KG1 (cell line): Measurements from ENCODE around the gene AGBL4.

ENCODE experiments used
- DNase-seq: peaks from one replicate; lab custom pipeline; 2025; lab: John Stamatoyannopoulos, UW

Gene AGBL4

DNA sequence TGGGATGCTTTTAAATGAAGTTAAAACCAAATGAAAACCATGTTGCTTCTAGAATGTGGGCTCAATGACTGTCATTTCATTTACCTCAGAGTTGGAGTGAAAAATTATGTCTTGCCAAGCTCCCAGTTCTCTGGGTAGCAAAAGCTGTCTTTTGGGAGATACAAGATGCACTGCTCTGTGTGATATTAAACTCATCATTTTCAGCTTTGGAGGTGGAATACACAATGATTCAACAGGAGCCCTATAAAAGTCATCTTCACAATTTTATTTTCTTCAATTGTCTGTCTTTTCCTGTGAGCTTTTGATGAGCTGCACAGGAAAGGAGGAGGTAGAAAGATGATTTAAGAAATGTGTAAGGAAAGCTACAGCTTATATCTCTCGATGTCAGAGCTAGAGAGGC is 1431.4 kb downstream of the AGBL4 start:
- DNase-seq = no peak

DNA sequence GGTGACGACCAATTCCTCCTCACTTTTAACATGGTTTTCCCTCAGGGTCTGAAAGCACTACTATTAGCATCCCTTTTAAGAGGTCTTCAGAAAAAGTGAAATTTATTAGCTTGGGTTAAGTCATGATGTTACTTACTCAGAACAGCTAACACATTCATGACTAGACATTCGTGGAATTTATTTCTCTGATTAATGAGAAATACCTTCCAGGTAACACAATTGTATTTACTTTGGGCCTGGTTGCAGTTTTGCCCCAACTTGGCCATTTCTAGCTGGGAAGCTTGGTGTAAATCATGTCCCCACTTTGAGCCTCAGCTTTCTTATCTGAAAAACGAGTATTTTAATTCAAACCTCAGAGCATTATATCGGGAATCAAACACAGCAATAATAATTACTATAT is 1432.6 kb downstream of the AGBL4 start:
- DNase-seq = no peak

DNA sequence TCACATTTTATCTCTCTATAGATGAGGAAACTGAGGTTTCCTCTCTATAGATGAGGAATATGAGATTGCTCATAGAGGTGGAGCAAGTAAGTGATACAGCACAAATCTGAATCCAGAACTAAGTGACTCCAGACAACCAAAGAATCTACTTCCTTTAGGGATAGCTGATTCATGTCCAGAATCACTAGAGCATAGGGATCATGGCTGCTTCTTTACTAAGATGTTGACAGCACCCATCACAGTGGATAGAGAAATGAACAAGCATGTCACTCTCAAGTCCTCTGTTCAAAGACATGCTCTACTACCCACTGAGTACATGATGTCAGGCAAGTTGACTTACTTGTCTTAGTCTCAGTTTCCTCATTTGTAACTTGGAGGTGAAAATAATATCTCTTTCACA is 1435.7 kb downstream of the AGBL4 start:
- no peak for DNase-seq

DNA sequence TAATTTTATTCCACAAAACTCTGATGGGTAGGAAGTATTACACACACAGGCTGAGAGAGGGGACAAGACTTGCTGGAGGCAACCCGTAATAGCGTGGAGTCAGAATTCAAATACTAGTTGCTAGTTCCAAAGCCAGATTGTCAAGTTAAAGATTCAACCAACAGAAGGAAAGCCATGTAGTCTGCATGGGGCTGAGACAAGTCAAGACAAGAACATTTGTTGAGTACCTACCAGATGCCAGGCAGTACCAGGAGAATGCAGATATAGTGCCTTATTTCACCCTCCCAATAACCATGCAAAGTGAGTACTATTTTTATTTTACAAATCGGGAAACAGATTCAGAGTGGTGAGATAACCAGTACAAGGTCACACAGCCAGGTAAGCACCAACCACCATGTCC is 1441.3 kb downstream of the AGBL4 start:
- DNase-seq = no peak

DNA sequence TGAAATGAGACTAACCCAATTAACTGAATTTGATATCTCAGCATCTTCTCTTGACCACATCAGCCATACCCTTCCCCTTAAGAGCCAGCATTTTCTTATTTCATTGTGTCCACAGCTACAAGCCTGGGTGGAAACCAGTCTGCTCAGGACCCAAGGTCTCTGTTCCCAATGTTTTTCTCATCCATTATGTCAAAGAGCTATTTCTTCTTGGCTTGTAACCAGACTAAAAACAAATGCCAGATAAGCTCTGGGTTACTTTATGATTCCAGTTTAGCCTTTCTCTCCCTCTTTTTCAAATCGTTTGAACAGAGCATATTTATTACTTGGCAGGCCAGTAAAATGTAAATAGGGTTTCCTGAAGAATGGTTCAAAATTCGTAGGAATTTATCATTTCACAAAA is 1442.5 kb downstream of the AGBL4 start:
- no peak for DNase-seq

DNA sequence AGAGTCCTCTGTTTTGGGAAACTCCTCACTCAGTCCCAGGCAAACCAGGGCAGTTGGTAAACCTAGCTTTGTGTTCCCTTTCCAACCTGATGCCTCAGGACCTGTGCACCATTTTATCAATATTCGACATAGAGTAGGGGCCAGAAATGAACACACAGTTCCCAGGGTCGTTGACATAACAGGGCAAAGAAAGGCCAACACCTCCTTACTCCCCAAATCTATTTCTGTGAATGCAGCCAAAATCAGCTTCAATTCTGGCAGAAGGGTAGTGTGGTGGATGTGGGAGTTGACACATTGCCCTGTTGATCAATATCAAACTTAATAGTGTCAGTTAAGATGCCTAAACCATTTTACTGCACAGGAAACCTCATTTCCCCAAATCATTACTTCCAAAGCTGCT is 1447.2 kb downstream of the AGBL4 start:
- DNase-seq = no peak

DNA sequence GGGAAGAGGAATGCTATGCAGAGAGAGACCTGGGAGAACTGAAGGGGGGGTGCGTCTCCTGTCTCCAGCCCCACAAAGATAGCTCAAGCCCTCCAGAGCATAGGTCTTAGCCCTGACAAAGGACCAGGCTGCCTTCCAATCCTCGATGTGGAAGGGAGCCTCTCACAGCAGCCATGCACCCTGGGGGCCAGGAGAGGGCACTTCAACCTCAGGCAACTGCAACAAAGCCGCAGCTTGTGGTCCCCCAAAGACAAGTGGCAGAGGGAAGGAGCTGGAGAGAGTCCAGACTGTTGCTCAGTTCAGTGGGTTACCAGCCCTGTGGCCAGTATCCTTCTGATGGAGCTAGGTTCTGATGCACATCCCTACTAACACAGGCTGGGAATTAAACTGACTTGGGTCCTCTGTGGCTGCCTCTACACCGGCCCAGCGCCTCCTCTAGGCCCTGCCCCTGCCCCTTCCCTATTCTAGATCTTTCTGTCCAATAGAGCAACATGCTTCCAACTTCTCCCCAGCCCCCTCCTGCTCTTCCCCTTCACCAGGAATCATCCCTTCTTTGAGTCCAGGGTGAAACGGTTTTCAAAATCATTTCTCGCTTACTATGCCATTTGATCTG is 1451.0 kb downstream of the AGBL4 start:
- DNase-seq = no peak

DNA sequence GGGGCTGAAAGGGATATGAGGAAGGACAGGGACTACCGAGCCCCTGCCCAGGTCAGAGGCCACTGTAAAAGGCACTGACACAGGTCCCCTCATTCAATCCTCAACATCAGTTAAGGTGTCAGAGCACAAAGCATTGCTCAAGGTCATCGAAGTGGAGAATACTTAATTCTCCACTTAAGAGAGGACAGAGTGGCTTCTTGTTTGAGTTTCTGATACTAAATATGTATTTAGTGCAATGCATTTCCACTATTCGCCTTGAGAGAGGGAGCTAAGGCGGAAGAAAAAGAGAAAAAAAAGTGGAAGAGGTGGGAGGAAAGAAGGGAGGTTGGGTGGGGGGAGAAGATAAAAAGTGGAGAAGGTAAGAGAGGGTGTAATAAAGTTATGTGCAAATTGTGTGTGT is 1451.6 kb downstream of the AGBL4 start:
- DNase-seq = no peak

DNA sequence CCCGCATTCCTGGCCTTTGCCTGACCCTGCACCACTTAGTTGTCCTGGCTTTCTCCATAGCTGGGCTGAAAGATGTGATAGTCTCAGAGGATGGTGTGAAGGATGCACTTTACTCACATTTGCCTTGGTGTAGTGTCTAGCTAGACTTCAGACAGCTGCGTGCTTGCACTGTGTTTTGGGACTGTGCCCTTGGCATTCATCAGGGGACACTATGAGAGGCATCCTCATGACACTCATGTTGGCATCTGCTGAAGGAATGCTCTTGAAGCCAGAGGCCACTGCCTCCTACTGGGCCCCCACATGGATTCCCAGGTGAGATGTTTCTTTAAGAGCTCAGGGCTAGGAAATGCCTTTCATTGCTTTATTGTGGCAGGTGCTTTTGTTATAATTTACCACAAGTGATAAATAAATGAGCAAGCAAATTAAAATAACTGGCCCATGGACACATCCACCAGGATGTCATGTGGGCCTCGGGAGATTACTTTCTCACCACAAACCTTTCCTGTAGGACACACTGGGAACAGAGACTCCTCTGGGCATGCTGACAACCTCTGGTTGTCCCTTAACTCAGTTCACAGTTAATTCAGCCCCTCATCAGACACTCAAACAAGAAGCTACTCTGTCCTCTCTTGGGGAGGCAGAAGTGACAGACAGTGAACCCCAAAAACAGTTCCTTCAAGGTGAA is 1452.3 kb downstream of the AGBL4 start:
- no peak for DNase-seq

DNA sequence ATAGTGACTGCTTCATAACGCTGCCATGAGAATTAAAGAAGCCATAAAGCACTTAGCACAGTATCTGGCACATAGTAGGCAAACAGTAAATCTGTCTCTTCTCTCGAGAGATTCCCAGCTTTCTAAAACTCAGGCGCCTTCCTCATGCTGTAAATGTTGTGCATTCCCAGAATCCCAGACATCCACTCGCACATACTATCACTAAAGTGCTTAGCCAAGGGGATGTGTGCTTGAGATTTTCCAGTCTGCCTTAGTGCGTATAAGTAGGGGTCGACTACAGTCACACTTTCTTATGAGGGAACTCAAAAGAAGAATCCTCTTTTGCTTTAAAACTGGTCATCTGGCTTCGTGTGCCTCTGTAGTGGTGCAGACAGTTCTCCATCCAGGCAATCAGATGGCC is 1453.2 kb downstream of the AGBL4 start:
- no peak for DNase-seq

DNA sequence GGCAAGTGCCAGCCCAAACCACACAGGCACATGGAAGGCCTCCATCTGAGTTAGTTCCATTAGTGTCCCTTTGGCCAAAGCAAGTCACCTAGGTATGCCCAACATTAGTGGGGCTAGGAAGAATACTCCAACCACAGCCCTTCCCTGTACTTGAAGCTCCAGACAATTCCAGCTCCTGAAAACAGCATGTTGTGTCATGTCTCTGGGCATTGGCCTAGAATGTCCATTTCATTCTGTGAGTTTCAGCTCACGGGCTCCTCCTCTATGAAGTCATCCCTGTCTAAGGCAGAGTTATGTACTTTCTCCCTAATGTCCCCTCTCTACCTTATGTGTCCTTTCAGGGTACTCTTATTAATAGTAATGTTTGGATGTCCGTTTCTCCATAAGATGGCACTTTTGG is 1455.3 kb downstream of the AGBL4 start:
- DNase-seq = no peak

DNA sequence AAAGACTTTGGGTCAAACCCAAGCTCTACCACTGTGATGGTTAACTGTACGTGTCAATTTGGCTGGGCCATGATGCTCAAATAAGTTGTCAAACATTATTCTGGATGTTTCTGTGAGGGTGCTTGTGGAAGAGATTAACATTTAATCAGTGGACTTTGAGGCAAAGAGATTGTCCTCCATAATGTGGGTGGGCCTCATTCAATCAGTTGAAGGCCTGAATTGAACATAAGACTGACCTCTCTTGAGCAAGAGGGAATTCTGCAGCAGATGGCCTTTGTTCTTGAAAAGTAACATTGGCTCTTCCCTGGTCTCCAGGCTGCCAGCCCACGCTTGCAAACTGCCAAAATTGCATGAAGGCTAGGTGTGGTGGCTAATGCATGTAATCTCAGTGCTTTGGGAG is 1457.3 kb downstream of the AGBL4 start:
- DNase-seq = no peak

DNA sequence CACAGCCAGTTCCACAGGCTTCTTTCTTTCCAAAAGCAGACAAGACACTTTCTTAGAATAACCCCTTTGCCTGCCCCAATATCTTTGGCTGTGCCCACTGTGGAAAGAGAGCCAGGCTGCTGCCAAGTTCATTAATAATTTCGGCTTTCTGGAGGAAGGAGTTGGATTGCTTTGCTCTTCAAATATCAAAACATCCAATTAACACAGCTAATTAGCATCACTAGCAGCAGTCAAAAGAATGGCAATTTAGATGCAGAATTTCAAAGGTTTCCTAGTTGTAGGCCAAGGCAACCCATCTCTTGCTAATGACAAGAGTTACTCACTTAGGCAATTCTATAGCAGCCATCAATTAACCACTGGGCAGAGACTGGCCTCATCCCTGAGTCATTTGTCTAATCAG is 1460.7 kb downstream of the AGBL4 start:
- DNase-seq = no peak

DNA sequence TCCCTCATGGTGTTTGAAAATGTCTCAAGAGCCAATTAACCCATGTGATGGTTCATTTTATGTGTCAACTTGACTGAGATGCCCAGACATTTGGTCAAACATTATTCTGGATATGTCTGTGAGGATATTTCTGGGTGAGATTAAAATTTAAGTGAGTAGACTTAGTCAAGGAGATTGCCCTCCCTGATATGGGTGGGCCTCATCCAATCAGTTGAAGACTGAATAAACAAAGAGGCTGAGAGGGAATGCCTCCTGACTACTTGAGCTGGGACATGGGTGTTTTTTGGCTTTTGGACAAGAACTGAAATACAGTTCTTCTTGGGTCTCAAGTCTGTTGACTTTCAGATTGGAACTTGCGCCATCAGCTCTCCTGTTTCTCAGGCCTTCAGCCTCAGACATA is 1462.3 kb downstream of the AGBL4 start:
- no peak for DNase-seq

DNA sequence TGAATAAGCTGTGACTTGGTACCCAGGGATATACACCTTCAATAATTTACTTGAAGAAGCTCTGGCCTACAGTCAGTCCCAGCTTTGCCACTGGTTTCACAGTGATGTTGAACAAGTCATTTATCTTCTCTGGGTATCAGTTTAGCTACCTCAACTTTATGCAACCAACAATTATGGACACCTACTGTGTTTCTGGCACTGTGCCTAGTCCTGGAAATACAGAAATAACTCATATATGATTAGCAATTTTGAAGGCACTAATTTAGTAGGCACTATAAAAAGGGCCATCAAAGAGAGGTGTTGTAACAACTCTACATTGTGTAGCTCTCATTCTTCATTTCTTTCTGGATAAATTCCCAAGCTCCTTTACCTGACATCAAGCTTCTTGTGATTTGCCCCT is 1463.2 kb downstream of the AGBL4 start:
- DNase-seq = no peak

DNA sequence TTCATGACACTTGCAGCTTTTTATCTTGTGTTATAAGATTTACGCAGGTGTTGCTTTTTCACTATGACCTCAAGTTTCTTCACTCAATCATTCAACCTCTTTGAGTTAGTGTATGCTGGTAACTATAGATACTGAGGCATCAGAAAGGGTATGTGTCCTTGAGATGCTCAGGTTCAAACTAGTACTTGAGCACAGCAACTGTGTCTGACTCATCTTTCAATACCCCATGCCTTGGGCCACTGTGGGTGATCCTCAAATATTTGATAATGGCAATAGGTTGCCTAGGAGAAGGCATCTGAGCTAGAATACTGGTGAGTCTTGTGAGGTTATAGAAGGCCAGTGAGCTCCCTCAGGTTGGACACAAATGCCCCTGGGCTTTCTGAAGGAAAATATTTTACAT is 1463.6 kb downstream of the AGBL4 start:
- no peak for DNase-seq

DNA sequence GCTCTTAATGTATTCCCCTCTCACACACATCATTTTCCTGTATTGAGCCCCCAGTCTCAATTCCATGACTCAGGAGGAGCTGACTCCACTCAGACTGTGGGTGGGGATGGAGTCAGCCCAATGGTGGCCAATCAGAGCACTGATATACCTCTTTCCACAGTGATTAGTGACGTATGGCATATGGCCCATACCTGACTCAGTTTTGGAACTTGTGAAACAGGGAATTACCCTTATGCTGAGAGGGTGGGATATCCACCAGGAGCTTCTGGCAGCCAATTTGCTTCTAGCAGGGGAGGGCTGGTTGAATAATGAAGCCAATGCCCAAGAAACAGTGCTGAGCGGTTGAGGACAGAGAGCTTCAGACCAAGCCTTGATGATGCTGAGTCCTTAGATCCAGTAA is 1465.4 kb downstream of the AGBL4 start:
- no peak for DNase-seq

DNA sequence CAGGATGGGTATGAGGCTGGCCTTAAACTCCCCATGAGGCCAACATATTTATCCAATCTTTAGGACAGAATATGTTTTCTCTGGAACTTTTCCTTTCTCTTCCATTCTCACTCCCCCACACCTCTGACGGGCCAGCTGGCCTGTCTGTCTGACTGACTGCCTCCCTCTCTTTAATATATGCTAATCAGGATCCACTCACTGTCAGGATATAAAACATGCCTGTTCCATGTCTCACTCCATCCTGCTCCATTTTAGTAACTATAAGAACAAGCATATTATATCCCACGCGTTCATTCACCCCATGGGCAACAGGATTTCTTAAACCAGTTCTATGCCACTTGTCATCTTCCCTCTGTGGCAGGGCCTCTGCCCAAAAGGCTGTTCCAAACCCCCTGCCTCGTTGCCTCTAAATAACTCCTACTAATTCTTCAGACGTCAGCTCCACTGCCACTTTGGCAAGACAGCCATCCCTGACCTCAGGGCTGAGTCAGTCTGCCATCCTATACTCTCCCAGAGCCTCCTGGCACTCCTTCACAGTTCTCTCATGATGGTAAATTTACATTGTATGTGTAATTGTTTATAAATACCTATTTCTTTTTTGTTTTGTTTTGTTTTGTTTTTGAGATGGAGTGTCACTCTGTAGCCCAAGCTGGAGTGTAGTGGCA is 1467.4 kb downstream of the AGBL4 start:
- no peak for DNase-seq

DNA sequence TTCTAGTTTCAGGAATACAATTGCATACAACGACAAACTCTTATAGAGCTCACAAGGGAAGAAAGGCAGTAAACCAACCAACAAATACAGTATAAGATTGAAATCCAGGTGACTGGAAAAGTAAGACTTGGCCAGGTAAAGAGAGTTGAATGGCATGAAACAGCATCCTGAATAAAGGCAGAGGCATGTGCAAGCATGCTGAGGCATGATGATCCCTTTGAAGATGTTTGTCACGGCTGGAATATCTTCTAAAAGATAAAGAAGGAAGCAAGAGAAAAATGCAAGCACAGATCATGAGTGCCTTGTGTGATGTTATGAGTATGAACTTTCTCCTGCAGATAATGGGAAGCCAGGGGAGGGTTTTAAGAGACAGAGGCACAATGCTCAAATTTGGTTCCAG is 1468.5 kb downstream of the AGBL4 start:
- DNase-seq = no peak

DNA sequence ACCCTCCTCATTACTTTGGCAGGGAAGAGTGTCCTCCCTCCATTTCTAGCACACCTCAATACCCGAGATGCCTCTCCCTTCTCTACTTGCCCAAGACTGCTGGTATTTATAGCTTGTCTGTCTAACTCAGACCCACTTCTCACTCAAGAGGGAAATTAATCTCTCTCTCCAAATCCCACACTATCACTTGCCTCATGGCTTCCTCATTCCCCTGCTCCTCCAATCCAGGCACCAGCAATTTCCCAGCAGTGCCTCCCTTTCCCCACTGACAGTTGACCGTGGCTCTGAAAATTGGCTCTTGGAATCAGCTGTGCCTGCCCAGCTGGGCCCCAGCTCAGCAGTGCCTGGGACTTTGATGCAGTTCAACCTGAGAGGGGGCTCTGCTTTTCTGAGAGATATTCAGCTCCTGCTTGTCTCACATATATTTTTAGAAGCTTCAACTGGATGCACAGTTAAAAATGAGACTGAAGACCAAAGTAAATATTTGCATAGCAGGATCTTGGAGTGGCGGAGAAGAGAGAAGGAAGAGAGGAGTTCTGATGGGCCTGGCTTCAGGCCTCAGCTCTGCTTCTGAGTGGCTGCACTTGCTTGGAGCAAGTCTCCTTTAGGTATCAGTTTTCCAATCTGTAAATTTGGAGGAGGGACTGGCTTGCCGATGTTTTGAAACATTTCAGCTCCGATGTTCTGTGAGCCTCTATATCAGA is 1470.7 kb downstream of the AGBL4 start:
- DNase-seq = no peak

DNA sequence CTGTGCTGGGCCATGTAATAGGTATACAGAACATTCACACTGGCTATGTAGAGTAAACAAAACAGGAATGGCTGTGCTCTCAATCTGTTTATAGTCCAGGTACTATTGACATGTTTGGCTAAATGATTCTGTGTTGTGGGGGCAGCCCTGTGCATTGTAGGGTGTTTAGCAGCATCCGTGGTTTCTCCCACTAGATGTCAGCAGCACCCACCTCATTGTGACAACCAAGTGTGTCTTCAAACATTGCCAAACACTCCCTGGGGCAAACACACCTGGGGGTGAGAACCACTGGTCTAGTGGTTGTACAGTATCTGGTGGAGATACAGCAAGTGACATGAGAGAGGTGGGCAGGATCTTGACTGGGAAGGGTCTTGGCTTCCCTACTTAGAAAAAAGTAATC is 1471.3 kb downstream of the AGBL4 start:
- DNase-seq = no peak

DNA sequence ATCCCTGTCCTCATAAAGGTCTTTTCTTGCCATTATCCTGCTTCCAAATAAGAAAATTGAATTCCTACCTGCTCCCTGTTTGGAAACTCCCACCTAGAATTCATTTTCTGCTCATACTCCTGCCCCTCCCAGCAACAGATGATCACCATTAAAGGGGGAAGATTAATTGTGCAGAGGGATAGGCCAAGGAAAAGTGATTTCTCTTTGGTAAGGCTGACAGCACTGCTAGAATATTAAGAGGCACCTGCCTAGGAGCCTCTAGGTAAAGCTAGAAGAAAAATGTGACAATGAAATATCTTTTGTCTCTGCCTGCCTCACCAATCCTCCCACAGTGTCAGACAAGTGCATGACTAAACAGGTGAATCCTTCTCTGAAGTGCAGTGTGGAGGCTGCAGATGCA is 1474.8 kb downstream of the AGBL4 start:
- no peak for DNase-seq

DNA sequence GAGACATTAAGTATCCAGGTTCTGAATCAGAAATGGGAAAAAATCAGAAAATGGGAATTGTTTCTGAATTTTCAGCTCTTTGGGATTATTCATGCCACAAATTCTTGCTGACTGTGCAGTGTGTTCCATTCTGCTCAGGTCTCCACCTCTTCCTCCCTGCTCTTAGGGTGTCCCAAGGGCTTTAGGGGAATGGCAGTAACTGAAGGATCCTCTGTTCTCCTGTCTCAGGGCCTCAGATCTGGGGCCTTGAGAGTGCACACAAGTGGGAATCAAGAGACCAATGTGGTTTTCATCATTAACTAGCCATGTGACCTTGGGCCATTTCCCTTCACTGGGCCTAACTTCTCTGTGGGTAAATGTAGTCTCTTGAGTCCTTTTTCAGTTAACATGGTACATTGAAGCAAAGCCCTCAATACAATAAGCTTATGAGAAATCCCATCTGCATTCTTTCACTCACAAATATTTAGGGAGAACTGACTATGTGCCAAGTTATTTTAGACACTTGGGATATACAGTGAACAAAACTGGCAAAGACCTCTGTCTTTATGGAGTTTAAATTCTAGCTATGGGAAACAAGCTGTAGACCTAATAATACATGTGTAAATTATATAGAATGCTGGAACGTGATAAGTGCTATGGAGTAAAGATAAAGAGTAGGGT is 1476.1 kb downstream of the AGBL4 start:
- DNase-seq = no peak
